CD14-positive monocyte (primary cell): Measurements from ENCODE around the gene TMEM167B. TPM values are rescaled to one million over a fixed set of nuclear protein-coding genes. Genes with fewer than 3 reads are reported as not detected.

Experiments
- DNase-seq, 3 donors: peaks; one replicate each; pipeline ENCODE4 v3.0.0-alpha.2; 2011 to 2022
- H2AFZ ChIP-seq: 2 replicates; pipeline ENCODE4 v1.6.0; 2012; ENCODE audit warnings: mild to moderate bottlenecking, low read depth, low read length, inconsistent platforms; ENCODE audit not compliant: insufficient read depth, poor library complexity, severe bottlenecking
- H3K27ac ChIP-seq, 2 donors: 1 replicate in 1 of 2; 2 replicates in 1 of 2; pipeline ENCODE4 v1.5.1; 2012 to 2013; ENCODE audit warnings: low read length in 2 of 2, control low read depth in 1 of 2, inconsistent platforms in 1 of 2, low read depth in 1 of 2, mild to moderate bottlenecking in 1 of 2
- H3K27me3 ChIP-seq, 2 donors: one replicate each; pipeline versions ENCODE4 v1.6.0 to v1.6.1; 2011 to 2013; ENCODE audit warnings: low read length in 2 of 2; ENCODE audit not compliant: control insufficient read depth in 2 of 2, insufficient read depth in 2 of 2
- H3K36me3 ChIP-seq, 2 donors: replicated peaks in 1 of 2; 1 replicate in 1 of 2; 2 replicates in 1 of 2; pipeline versions ENCODE4 v1.5.1 to v1.6.1; 2012 to 2013; ENCODE audit warnings: low read length in 2 of 2, control low read depth in 1 of 2, inconsistent platforms in 1 of 2, mild to moderate bottlenecking in 1 of 2; ENCODE audit not compliant: insufficient read depth in 2 of 2, control insufficient read depth in 1 of 2
- H3K4me1 ChIP-seq, 2 donors: 1 replicate in 1 of 2; 2 replicates in 1 of 2; pipeline versions ENCODE4 v1.5.1 to v1.6.1; 2012 to 2013; ENCODE audit warnings: low read length in 2 of 2, control low read depth in 1 of 2, inconsistent platforms in 1 of 2, mild to moderate bottlenecking in 1 of 2, moderate library complexity in 1 of 2; ENCODE audit not compliant: insufficient read depth in 2 of 2, control insufficient read depth in 1 of 2
- H3K4me2 ChIP-seq: replicated peaks from 2 replicates; pipeline ENCODE3; 2012; ENCODE audit warnings: low read length, moderate library complexity, mild to moderate bottlenecking; ENCODE audit not compliant: poor library complexity, severe bottlenecking; ENCODE audit errors: extremely low read depth
- H3K4me3 ChIP-seq, 3 experiments: fragments of 200-600 bp in 1 of 3; sonication (generic) in 1 of 3; replicated peaks in 1 of 3; 1 replicate in 2 of 3; 2 replicates in 1 of 3; pipeline ENCODE4 v1.5.1; 2011 to 2013; ENCODE audit warnings: low read length in 3 of 3, mild to moderate bottlenecking in 3 of 3, control low read depth in 2 of 3, low read depth in 2 of 3, inconsistent platforms in 1 of 3, moderate library complexity in 1 of 3
- H3K79me2 ChIP-seq: 2 replicates; pipeline ENCODE4 v1.6.0; 2012; ENCODE audit warnings: mild to moderate bottlenecking, control low read depth, inconsistent platforms, low read length, moderate library complexity; ENCODE audit not compliant: insufficient read depth
- H3K9ac ChIP-seq: 2 replicates; pipeline ENCODE4 v1.6.0; 2017; ENCODE audit warnings: low read length, mild to moderate bottlenecking; ENCODE audit not compliant: insufficient read depth, poor library complexity, severe bottlenecking
- H3K9me3 ChIP-seq, 2 donors: replicated peaks in 1 of 2; 1 replicate in 1 of 2; 2 replicates in 1 of 2; pipeline versions ENCODE4 v1.5.1 to v1.6.1; 2012 to 2013; ENCODE audit warnings: low read length in 2 of 2, control low read depth in 1 of 2; ENCODE audit not compliant: control insufficient read depth in 1 of 2, insufficient read depth in 1 of 2
- H4K20me1 ChIP-seq: 2 replicates; pipeline ENCODE4 v1.6.0; 2012; ENCODE audit warnings: mild to moderate bottlenecking, low read length, control low read depth, moderate library complexity; ENCODE audit not compliant: insufficient read depth
- H3K27ac Mint-ChIP-seq, 7 donors: one replicate each; pipeline ENCODE4 v1.8.0; 2020; ENCODE audit warnings: mild to moderate bottlenecking in 7 of 7, mixed read lengths in 7 of 7, moderate library complexity in 6 of 7, inconsistent platforms in 2 of 7
- H3K27me3 Mint-ChIP-seq, 3 donors: one replicate each; pipeline ENCODE4 v1.8.0; 2021 to 2022; ENCODE audit warnings: low read depth in 3 of 3, mild to moderate bottlenecking in 3 of 3, mixed read lengths in 3 of 3, moderate library complexity in 3 of 3, inconsistent platforms in 1 of 3
- H3K36me3 Mint-ChIP-seq, 2 donors: one replicate each; pipeline ENCODE4 v1.8.0; 2020; ENCODE audit warnings: mixed read lengths in 2 of 2, inconsistent platforms in 1 of 2, mild to moderate bottlenecking in 1 of 2
- H3K4me1 Mint-ChIP-seq: one replicate; pipeline ENCODE4 v1.8.0; 2020; ENCODE audit warnings: mild to moderate bottlenecking, mixed read lengths
- H3K4me3 Mint-ChIP-seq, 2 donors: one replicate each; pipeline ENCODE4 v1.8.0; 2020; ENCODE audit warnings: mild to moderate bottlenecking in 2 of 2, mixed read lengths in 2 of 2, moderate library complexity in 1 of 2
- H3K9me3 Mint-ChIP-seq, 7 donors: one replicate each; pipeline ENCODE4 v1.8.0; 2020 to 2022; ENCODE audit warnings: mixed read lengths in 7 of 7, mild to moderate bottlenecking in 6 of 7, moderate library complexity in 6 of 7, inconsistent platforms in 2 of 7
- CTCF ChIP-seq: fragments of 200-600 bp; IDR thresholded peaks from one replicate; pipeline ENCODE4 v1.8.0; 2022; ENCODE audit warnings: antibody characterized with exemption, mild to moderate bottlenecking
- WGBS: methylation state at CpG from one replicate; pipeline ENCODE4 v1.1.5; 2013; ENCODE audit warnings: missing lambda C conversion rate; ENCODE audit not compliant: insufficient coverage; 5-methylcytosine and 5-hydroxymethylcytosine counted together
- intact Hi-C, 2 donors: fragments of 100-400 bp; cut with micrococcal nuclease; formaldehyde crosslinking; loops; one replicate each; pipeline versions ENCODE4 v1.15.0 to v1.15.1; 2023
- polyA plus RNA-seq, 3 donors: library from polyadenylated mRNA; depleted of rRNA in 1 of 3; unstranded in 2 of 3; stranded (reverse) in 1 of 3; fragments of 300-500 nt in 2 of 3; fragments of >200 nt in 1 of 3; fragmentation: Illumina TruSeq in 2 of 3; gene quantifications; 1 replicate in 2 of 3; 2 replicates in 1 of 3; pipeline ENCODE4 v1.2.3, GENCODE V29; 2012 to 2021

The TMEM167B gene
- polyA plus RNA-seq, 3 donors = 39.2 to 50.8 (median 43.3) TPM

GRCh38 chr1:109137958-109138357 lies 47.4 kb downstream of the TMEM167B start:
- peaks cover 33% of the 10 kb centered on the region for H3K4me1 Mint-ChIP-seq
- no peaks in the 10 kb centered on the region for H4K20me1 ChIP-seq
- intact Hi-C loops = no loop called here
- H3K27ac Mint-ChIP-seq = peak overlapping the region in 2 of 7 donors; percentile 30 to 83
- H3K36me3 ChIP-seq = no peaks in the 10 kb centered on the region
- WGBS = 80% methylated on average over 1 of the region's 3 CpGs
- no peak overlapping the region for H3K4me3 Mint-ChIP-seq
- no peak for TF ChIP-seq CTCF
- DNase-seq = no peak
- peaks cover 0 to 4% (median 0%) of the 10 kb centered on the region in 7 donors for H3K9me3 Mint-ChIP-seq
- no peak overlapping the region for H3K27ac ChIP-seq
- H2AFZ ChIP-seq = no peak overlapping the region
- H3K9me3 ChIP-seq = no peaks in the 10 kb centered on the region
- no peak overlapping the region for H3K4me2 ChIP-seq
- no peaks in the 10 kb centered on the region for H3K27me3 ChIP-seq
- peaks cover 28 to 32% of the 10 kb centered on the region in 2 donors for H3K4me1 ChIP-seq
- no peaks in the 10 kb centered on the region for H3K79me2 ChIP-seq
- no peaks in the 10 kb centered on the region for H3K36me3 Mint-ChIP-seq
- no peak overlapping the region for H3K9ac ChIP-seq
- peaks cover 0 to 2% (median 1%) of the 10 kb centered on the region in 3 donors for H3K27me3 Mint-ChIP-seq
- H3K4me3 ChIP-seq = no peak overlapping the region

- TF ChIP-seq CTCF = no peak
- Histone ChIP-seq H3K36me3 (no peaks in the 10 kb centered on the region), H3K4me1 (peaks cover 24 to 28% of the 10 kb centered on the region in 2 donors), H2AFZ (no peak overlapping the region), H3K27me3 (no peaks in the 10 kb centered on the region), H3K4me2 (no peak overlapping the region), H4K20me1 (no peaks in the 10 kb centered on the region), H3K9ac (no peak overlapping the region), H3K4me3 (no peak overlapping the region), H3K79me2 (no peaks in the 10 kb centered on the region), H3K9me3 (no peaks in the 10 kb centered on the region), H3K27ac (peak overlapping the region in 1 of 2 donors; percentile 6)
- Mint-ChIP-seq H3K27me3 (peaks cover 0 to 2% (median 1%) of the 10 kb centered on the region in 3 donors), H3K4me1 (peaks cover 31% of the 10 kb centered on the region), H3K36me3 (no peaks in the 10 kb centered on the region), H3K9me3 (peaks cover 0 to 4% (median 0%) of the 10 kb centered on the region in 7 donors), H3K27ac (peak overlapping the region in 6 of 7 donors; percentile 38 to 88 (median 66)), H3K4me3 (no peak overlapping the region)
- 68% methylated on average over 3 of the region's 3 CpGs for WGBS
- peak in 2 of 3 donors; percentile 31 to 45 for DNase-seq
- intact Hi-C loops = no loop called here
These were observed 47.8 kb downstream of the TMEM167B start for GRCh38 chr1:109138358-109138757.
